ENCODE data around the gene ACOX3.
A peak's percentile ranks its signal among the peaks of the same experiment; 100 is the strongest.

The ACOX3 gene

DNA sequence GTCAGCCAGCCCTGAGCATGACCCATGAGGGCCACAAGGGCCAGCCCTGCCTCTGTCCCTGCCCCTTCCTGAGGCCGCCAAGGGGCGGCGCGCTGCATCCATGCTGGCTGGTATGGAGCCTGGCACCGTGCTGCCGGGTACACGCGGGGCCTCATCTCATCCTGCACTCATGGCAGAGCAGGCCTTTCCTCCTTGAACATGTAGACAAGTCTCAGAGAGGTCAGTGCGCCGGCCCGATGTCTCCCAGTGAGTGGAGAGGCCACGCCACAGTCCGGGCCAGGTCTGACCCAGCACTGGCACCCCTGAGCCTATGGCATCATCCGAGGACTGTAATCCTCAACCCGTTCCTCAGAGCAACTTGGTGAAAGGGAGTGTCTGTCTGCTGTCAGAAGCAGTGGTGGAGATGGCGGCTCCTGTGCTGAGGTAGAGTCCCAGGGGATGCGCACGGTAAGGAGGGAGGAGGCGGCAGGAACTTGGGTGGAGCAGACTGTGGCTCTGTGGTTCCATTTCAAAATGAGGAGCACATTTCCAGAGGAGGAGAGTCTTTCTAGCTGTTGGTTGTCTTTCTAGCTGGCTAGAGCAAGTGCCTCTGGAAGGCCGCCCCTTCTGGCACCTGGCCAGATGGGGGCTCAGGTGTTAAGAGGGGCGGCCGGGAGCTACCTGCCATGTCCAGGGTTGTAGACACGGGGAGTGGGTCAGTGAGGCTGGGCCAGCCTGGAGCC, 32.8 kb upstream of the ACOX3 start:
- H3K36me3 ChIP-seq (ENCODE audit: control insufficient read depth, insufficient read depth, low read length): peaks cover 4% of the 10 kb centered on the region
- H3K27me3 ChIP-seq (ENCODE audit: control insufficient read depth, insufficient read depth, low read length): no peaks in the 10 kb centered on the region
- peaks cover 8% of the 10 kb centered on the region for H3K4me1 ChIP-seq (ENCODE audit: control insufficient read depth, insufficient read depth, low read length)
- no peak overlapping the region for H3K4me3 ChIP-seq (ENCODE audit: low read length)
- H3K9me3 ChIP-seq (ENCODE audit: control insufficient read depth, low read length): no peaks in the 10 kb centered on the region
- peak overlapping the region; percentile 20 for H3K9ac ChIP-seq (ENCODE audit: low read length)

DNA sequence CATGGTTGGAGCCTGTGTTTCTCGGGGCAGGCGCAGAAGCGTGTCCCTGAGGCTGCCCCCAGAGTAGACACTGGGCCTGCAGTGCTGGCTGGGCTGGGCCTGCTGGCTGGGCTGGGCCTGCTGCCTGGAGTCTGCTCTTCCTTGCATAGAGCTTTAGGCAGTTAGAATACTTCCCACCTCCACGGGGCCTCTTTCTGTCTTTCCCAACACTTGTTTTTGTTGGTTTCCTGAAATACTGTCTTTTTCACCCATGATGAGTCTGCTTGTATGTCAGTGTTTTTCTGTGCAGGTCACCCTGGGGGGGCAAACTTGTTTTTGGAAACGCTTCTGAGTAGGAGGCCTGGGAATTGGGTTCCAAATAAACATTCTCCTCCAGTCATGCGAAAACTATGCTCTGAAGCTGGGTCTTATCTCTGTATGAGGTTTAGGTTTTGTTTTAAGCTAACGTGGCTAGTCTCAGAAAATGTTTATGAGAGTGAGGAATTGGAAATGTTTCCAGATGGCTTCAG, 32.2 kb upstream of the ACOX3 start:
- Histone ChIP-seq H3K27me3 (ENCODE audit: control insufficient read depth, insufficient read depth, low read length) (no peaks in the 10 kb centered on the region), H3K4me3 (ENCODE audit: low read length) (no peak overlapping the region), H3K36me3 (ENCODE audit: control insufficient read depth, insufficient read depth, low read length) (peaks cover 10% of the 10 kb centered on the region), H3K9me3 (ENCODE audit: control insufficient read depth, low read length) (no peaks in the 10 kb centered on the region), H3K4me1 (ENCODE audit: control insufficient read depth, insufficient read depth, low read length) (peaks cover 8% of the 10 kb centered on the region), H3K9ac (ENCODE audit: low read length) (peak overlapping the region; percentile 20)

DNA sequence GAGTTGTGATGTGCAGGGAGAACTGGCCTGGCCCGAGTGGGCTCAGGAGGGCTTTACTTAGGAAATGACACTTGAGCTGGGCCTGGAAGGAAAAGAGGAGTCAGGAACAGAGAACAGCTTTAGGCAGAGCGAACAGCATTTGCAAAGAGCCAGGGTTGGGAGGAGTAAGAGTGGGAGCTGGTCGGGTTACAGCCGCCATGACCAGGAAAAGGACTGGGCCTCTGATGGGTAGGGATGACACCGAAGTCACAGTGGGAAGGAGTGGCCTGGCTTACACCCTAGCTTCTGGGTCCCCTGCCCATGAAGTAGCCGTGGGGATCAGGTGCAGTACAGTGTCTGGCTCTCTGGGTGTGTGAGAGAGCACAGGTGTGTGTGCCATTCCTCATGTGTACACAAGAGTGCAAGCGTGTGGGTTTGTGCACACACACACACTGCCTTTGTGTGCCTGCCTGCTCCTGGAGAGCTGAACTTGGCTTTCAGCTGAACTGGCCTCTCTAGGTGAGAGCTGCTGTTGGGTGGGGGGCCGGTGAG, 31.7 kb upstream of the ACOX3 start:
- H3K36me3 ChIP-seq (ENCODE audit: control insufficient read depth, insufficient read depth, low read length): peaks cover 10% of the 10 kb centered on the region
- no peak overlapping the region for H3K9ac ChIP-seq (ENCODE audit: low read length)

DNA sequence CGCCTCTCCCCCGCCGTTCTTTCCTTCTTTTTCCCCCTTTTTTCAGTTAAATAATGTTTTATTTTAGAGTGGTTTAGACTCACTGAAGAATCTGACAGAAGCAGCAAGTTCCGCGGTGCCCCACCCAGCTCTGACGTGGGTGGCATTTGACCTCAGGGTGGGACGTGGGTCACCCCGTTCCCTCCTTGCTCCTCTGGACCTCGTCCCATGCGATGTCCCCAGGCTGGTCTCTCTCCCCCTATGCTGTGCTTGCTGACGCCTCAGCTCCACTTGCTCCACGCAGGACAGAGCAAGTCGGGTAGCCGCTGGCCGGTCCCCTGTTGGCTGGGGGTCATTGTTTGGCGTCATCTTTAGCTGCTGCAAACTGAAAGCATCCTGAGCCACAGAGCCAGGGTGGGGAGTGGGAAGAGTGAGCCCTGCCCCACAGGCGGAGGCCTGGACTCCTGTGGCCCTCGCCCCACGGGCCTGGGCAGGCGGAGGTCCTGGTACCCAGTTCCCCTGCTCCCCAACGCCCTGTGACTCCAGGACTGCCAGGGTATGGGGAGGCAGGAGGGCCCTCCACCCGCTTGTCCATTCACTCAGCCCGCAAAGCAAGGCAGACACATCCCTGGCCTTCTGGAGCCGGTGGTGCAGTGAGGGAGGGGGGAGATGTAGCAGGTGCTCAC, 30.8 kb upstream of the ACOX3 start:
- peaks cover 8% of the 10 kb centered on the region for H3K4me1 ChIP-seq (ENCODE audit: control insufficient read depth, insufficient read depth, low read length)
- no peak overlapping the region for H3K4me3 ChIP-seq (ENCODE audit: low read length)
- no peak overlapping the region for H3K9ac ChIP-seq (ENCODE audit: low read length)
- H3K9me3 ChIP-seq (ENCODE audit: control insufficient read depth, low read length): no peaks in the 10 kb centered on the region
- H3K36me3 ChIP-seq (ENCODE audit: control insufficient read depth, insufficient read depth, low read length): peaks cover 10% of the 10 kb centered on the region
- H3K27me3 ChIP-seq (ENCODE audit: control insufficient read depth, insufficient read depth, low read length): no peaks in the 10 kb centered on the region

More for the DNA sequence above, 31.7 kb upstream of the ACOX3 start:
- Histone ChIP-seq H3K27me3 (ENCODE audit: control insufficient read depth, insufficient read depth, low read length) (no peaks in the 10 kb centered on the region), H3K9me3 (ENCODE audit: control insufficient read depth, low read length) (no peaks in the 10 kb centered on the region), H3K4me1 (ENCODE audit: control insufficient read depth, insufficient read depth, low read length) (peaks cover 8% of the 10 kb centered on the region), H3K4me3 (ENCODE audit: low read length) (no peak overlapping the region)

DNA sequence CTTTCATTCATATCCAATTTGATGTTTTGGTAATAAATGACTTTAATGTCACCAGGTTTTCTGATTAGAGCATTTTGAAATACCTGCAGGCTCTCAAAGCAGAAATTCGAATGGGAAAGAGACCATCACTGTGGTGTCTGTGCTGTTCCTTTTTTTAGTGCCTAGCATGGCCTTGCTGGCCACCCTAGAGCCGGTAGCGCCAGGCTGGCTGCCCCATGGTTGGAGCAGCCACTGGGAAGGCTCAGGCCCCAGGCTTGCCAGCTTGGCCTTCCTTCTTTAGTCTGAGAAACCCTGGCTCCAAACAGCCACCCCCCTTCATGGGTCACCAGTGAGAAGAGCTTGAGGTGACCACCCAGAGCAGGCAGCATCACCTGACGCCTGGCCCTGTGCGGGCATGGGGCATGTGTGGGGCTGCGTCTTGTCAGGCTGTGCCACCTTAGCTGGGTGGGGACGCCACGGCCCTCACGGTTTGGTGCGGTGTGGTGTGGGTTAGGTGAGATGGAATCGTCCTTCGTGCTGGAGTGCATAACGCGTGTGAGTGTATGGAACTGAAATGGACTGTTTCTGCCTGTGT, 30.0 kb upstream of the ACOX3 start:
- Histone ChIP-seq H3K4me1 (ENCODE audit: control insufficient read depth, insufficient read depth, low read length) (peaks cover 8% of the 10 kb centered on the region), H3K4me3 (ENCODE audit: low read length) (no peak overlapping the region), H3K9me3 (ENCODE audit: control insufficient read depth, low read length) (no peaks in the 10 kb centered on the region), H3K36me3 (ENCODE audit: control insufficient read depth, insufficient read depth, low read length) (peaks cover 12% of the 10 kb centered on the region), H3K9ac (ENCODE audit: low read length) (no peak overlapping the region), H3K27me3 (ENCODE audit: control insufficient read depth, insufficient read depth, low read length) (no peaks in the 10 kb centered on the region)

DNA sequence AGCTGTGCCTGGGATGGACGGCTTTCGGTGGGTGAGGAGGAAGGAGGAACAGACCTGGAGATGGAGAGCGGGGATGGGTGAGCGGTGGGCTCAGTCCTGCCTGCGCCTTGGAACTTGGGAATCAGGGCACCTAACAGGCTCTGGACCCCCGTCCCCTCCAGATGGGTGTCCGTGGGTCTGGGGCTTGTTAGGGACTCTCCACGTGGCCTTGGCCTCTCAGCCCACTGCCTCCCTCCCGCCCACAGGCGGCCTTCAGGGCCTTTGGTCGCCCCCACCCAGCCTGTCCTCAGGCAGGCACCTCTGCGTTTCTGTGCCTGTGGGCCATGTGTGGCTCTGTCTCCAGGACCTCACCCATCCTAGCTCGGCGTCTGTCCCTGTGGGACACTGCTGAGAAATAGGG, 29.0 kb upstream of the ACOX3 start:
- Histone ChIP-seq H3K4me3 (ENCODE audit: low read length) (no peak overlapping the region), H3K9me3 (ENCODE audit: control insufficient read depth, low read length) (no peaks in the 10 kb centered on the region), H3K27me3 (ENCODE audit: control insufficient read depth, insufficient read depth, low read length) (no peaks in the 10 kb centered on the region), H3K4me1 (ENCODE audit: control insufficient read depth, insufficient read depth, low read length) (peaks cover 8% of the 10 kb centered on the region), H3K9ac (ENCODE audit: low read length) (no peak overlapping the region), H3K36me3 (ENCODE audit: control insufficient read depth, insufficient read depth, low read length) (peaks cover 14% of the 10 kb centered on the region)

DNA sequence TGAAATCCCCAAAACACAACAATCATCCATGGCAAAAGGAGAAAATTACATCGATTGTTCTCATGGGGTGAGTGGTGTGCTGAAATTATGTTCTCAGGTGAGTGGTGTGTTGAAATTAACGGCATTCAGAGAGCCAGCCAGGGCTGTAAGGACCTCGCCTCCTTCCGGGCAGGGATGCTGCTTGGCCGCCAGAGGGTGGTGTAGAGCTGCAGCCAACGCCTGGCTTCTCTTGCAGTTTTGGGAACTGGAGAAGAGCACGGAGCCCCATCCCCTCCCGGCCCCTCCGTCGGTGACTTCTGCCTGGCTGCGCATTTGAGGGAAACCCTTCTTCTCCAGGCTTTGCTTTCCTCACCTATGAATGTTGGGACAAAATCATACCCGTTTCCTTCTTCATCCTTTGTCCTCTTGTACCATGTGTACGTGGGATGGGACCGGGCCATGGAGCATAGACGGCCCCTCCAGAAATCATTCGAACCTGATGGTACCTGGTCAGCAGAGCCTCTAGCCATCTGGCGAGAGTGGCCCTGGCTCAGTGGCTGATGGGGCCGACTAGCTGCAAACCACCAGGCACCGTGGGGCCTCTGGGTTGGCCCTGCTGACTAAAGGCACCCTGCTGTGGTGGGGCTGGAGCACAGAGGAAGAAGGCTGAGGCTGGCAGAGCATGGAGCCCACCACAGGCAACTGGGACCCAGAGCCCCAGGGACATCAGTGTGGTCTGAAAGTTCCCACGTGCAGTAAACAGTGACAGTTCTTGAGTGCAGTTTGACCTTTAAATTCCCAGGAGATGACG, 28.4 kb upstream of the ACOX3 start:
- Histone ChIP-seq H3K27me3 (ENCODE audit: control insufficient read depth, insufficient read depth, low read length) (no peaks in the 10 kb centered on the region), H3K36me3 (ENCODE audit: control insufficient read depth, insufficient read depth, low read length) (peaks cover 14% of the 10 kb centered on the region), H3K9me3 (ENCODE audit: control insufficient read depth, low read length) (no peaks in the 10 kb centered on the region), H3K9ac (ENCODE audit: low read length) (no peak overlapping the region), H3K4me1 (ENCODE audit: control insufficient read depth, insufficient read depth, low read length) (peaks cover 8% of the 10 kb centered on the region), H3K4me3 (ENCODE audit: low read length) (no peak overlapping the region)

DNA sequence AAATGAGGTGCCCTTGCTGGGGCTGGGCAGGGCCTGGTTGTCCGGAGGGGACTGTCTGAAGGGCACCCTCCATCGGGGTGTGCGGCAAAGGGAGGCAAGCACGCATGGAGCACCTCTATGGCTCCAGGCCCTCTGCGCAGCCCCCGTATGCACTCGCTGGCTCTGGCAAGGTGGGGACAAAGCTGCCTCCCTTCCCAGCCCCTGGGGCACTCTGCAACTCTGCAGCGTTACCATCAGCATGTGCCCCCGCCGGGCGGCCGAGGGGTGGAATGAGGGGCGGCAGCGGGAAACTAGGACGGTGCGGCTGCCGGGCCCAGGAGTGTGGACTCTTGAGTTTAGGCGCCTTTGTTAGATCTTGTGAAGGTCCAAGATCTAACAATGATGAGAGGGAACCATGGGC, 26.5 kb upstream of the ACOX3 start:
- peaks cover 3% of the 10 kb centered on the region for H3K4me1 ChIP-seq (ENCODE audit: control insufficient read depth, insufficient read depth, low read length)
- peaks cover 14% of the 10 kb centered on the region for H3K36me3 ChIP-seq (ENCODE audit: control insufficient read depth, insufficient read depth, low read length)
- H3K4me3 ChIP-seq (ENCODE audit: low read length): no peak overlapping the region
- H3K9ac ChIP-seq (ENCODE audit: low read length): no peak overlapping the region
- H3K27me3 ChIP-seq (ENCODE audit: control insufficient read depth, insufficient read depth, low read length): no peaks in the 10 kb centered on the region
- H3K9me3 ChIP-seq (ENCODE audit: control insufficient read depth, low read length): no peaks in the 10 kb centered on the region

DNA sequence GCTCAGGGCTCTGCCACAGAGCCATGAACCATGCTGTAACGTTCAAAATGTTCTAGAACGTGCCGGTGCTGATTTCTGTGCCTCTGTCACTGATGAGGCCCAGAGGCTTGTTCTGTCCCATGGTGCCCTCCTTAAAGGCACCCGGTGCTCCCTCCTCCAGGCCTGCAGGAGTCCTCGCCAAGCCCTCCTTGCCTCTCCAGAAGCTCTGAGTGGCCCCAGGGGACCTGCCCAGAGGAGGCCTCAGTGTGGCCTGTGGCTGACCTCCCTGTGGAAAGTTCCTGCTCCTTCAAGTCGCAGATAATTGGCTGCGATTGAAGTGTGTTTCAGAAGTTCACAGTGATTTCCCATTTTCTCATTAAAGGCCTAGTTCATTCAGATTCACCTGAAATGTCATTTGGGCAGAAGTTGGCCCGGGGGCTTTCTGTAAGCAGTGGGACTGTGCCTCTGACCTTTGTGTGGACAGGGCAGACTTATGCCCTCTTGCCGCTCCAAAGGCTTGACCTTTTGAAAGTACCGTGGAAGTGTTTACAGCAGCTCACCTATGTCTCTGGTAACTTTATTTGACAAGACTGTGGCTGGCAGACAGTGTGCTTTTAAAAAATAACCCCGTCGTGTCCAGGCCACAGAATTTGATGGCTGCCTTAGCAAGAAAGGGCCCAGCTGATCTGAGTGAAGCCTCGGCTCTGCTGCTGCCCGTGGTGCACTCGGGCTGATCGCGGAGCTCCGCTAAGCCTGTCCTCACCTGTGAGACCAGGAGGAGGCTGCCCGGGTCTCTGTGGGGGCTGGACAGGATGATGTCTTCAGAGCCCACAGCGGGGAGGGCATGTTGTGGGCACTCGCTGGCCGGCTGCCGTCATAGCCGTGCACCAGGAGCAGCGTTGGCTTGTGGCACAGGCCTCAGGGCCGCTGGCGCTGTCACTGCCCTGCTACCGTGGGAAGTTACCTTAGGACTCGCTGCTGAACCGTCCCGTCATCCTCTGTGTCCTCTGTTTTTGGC, 25.4 kb upstream of the ACOX3 start:
- Histone ChIP-seq H3K4me1 (ENCODE audit: control insufficient read depth, insufficient read depth, low read length) (no peaks in the 10 kb centered on the region), H3K27me3 (ENCODE audit: control insufficient read depth, insufficient read depth, low read length) (no peaks in the 10 kb centered on the region), H3K9me3 (ENCODE audit: control insufficient read depth, low read length) (no peaks in the 10 kb centered on the region), H3K4me3 (ENCODE audit: low read length) (no peak overlapping the region), H3K36me3 (ENCODE audit: control insufficient read depth, insufficient read depth, low read length) (peaks cover 14% of the 10 kb centered on the region), H3K9ac (ENCODE audit: low read length) (no peak overlapping the region)

DNA sequence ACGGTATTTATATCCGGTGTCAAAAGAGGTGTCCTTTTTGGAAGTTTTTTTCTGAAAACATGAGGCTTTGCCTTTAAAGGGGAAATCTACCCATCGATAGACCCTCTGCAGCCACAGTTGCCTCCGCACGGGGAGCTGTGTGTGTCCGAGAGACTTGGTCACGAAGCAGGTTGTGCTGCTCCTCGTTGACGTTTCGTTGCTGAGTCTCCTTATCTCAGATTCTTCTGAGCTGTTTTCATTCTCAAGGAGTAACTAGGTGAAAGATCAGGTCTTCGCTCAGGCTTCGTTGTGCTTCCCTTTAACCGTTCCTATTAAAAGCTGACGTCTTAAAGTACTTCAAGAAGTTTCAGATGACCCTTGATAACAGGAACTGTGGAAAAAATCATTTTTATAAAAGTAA, 23.9 kb upstream of the ACOX3 start:
- H3K4me3 ChIP-seq (ENCODE audit: low read length): no peak overlapping the region
- no peak overlapping the region for H3K9ac ChIP-seq (ENCODE audit: low read length)
- H3K9me3 ChIP-seq (ENCODE audit: control insufficient read depth, low read length): no peaks in the 10 kb centered on the region
- H3K36me3 ChIP-seq (ENCODE audit: control insufficient read depth, insufficient read depth, low read length): peaks cover 14% of the 10 kb centered on the region
- no peaks in the 10 kb centered on the region for H3K4me1 ChIP-seq (ENCODE audit: control insufficient read depth, insufficient read depth, low read length)
- no peaks in the 10 kb centered on the region for H3K27me3 ChIP-seq (ENCODE audit: control insufficient read depth, insufficient read depth, low read length)

DNA sequence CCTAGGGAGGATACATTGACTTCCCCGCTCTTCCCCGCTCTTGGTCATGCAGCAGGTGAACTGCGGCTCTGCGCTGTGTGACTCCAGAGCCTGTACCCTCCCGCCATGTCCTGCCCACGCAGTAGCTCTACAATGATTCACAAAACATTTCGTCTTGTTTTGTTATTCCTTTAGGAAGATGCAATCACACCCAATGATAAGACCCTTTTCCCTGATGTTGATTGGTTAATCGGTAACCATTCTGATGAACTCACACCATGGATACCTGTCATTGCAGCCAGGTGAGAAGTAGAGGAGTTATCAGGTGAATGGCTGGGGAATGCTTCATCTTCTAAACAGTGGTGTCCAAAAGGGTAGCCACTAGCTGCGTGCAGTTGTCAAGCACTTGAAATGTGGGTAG, 23.3 kb upstream of the ACOX3 start:
- Histone ChIP-seq H3K4me1 (ENCODE audit: control insufficient read depth, insufficient read depth, low read length) (no peaks in the 10 kb centered on the region), H3K9ac (ENCODE audit: low read length) (no peak overlapping the region), H3K27me3 (ENCODE audit: control insufficient read depth, insufficient read depth, low read length) (no peaks in the 10 kb centered on the region), H3K36me3 (ENCODE audit: control insufficient read depth, insufficient read depth, low read length) (peaks cover 14% of the 10 kb centered on the region), H3K9me3 (ENCODE audit: control insufficient read depth, low read length) (no peaks in the 10 kb centered on the region), H3K4me3 (ENCODE audit: low read length) (no peak overlapping the region)

All from mucosa of stomach (tissue), 1 donor.